ENCODE results near the gene DHRS4L2.
"Not testable (repeated sequence)": the region's sequence is repeated elsewhere in the genome, so short reads cannot be mapped to it uniquely, and the experiment has no call there.

Gene DHRS4L2

GRCh38 chr14:23957913-23958569 is 30.7 kb upstream of the DHRS4L2 start:
- not testable (repeated sequence) for H3K27me3 ChIP-seq (replicated peaks; ENCODE audit: insufficient read depth, low read length); H3K79me2 ChIP-seq (ENCODE audit: low read length); H3K4me2 ChIP-seq (ENCODE audit: low read depth, low read length); DNase-seq; H3K4me3 ChIP-seq (ENCODE audit: low read length); H4K20me1 ChIP-seq (ENCODE audit: insufficient read depth, low read length); H3F3A ChIP-seq (ENCODE audit: insufficient read depth, low read length); H3K9ac ChIP-seq (ENCODE audit: low read length); H3K36me3 ChIP-seq (replicated peaks; ENCODE audit: insufficient read depth, low read length); H3K9me2 ChIP-seq (replicated peaks; ENCODE audit: insufficient read depth, low read length); H3K27ac ChIP-seq (ENCODE audit: low read length); H3K4me1 ChIP-seq (ENCODE audit: low read length); H2AFZ ChIP-seq (ENCODE audit: low read length); H3K9me3 ChIP-seq (replicated peaks; ENCODE audit: insufficient read depth, low read length)

- H4K20me1 ChIP-seq (ENCODE audit: insufficient read depth, low read length); DNase-seq; H3K4me3 ChIP-seq (ENCODE audit: low read length); H3K9ac ChIP-seq (ENCODE audit: low read length); H3K36me3 ChIP-seq (replicated peaks; ENCODE audit: insufficient read depth, low read length); H3K79me2 ChIP-seq (ENCODE audit: low read length); H3K27me3 ChIP-seq (replicated peaks; ENCODE audit: insufficient read depth, low read length); H2AFZ ChIP-seq (ENCODE audit: low read length); H3K27ac ChIP-seq (ENCODE audit: low read length); H3K9me2 ChIP-seq (replicated peaks; ENCODE audit: insufficient read depth, low read length); H3F3A ChIP-seq (ENCODE audit: insufficient read depth, low read length); H3K9me3 ChIP-seq (replicated peaks; ENCODE audit: insufficient read depth, low read length); H3K4me1 ChIP-seq (ENCODE audit: low read length); H3K4me2 ChIP-seq (ENCODE audit: low read depth, low read length): not testable (repeated sequence)
Observed at GRCh38 chr14:23960899-23961298, 27.8 kb upstream of the DHRS4L2 start.

- not testable (repeated sequence) for H3K4me1 ChIP-seq (ENCODE audit: low read length); H3K4me3 ChIP-seq (ENCODE audit: low read length); DNase-seq; H3K9me2 ChIP-seq (replicated peaks; ENCODE audit: insufficient read depth, low read length); H3K4me2 ChIP-seq (ENCODE audit: low read depth, low read length); H3K27me3 ChIP-seq (replicated peaks; ENCODE audit: insufficient read depth, low read length); H3K27ac ChIP-seq (ENCODE audit: low read length); H3K36me3 ChIP-seq (replicated peaks; ENCODE audit: insufficient read depth, low read length); H3F3A ChIP-seq (ENCODE audit: insufficient read depth, low read length); H3K9me3 ChIP-seq (replicated peaks; ENCODE audit: insufficient read depth, low read length); H3K79me2 ChIP-seq (ENCODE audit: low read length); H4K20me1 ChIP-seq (ENCODE audit: insufficient read depth, low read length); H2AFZ ChIP-seq (ENCODE audit: low read length); H3K9ac ChIP-seq (ENCODE audit: low read length)
Observed at GRCh38 chr14:23961704-23962103, 27.0 kb upstream of the DHRS4L2 start.

- not testable (repeated sequence) for H3K4me2 ChIP-seq (ENCODE audit: low read depth, low read length); H3K9me3 ChIP-seq (replicated peaks; ENCODE audit: insufficient read depth, low read length); H3K36me3 ChIP-seq (replicated peaks; ENCODE audit: insufficient read depth, low read length); H2AFZ ChIP-seq (ENCODE audit: low read length); H3K27ac ChIP-seq (ENCODE audit: low read length); H3K9me2 ChIP-seq (replicated peaks; ENCODE audit: insufficient read depth, low read length); DNase-seq; H4K20me1 ChIP-seq (ENCODE audit: insufficient read depth, low read length); H3F3A ChIP-seq (ENCODE audit: insufficient read depth, low read length); H3K4me3 ChIP-seq (ENCODE audit: low read length); H3K4me1 ChIP-seq (ENCODE audit: low read length); H3K27me3 ChIP-seq (replicated peaks; ENCODE audit: insufficient read depth, low read length); H3K9ac ChIP-seq (ENCODE audit: low read length); H3K79me2 ChIP-seq (ENCODE audit: low read length)
Observed at GRCh38 chr14:23969130-23969480, 19.6 kb upstream of the DHRS4L2 start.

- H3K4me1 ChIP-seq (ENCODE audit: low read length); H3K27ac ChIP-seq (ENCODE audit: low read length); H3K36me3 ChIP-seq (replicated peaks; ENCODE audit: insufficient read depth, low read length); H4K20me1 ChIP-seq (ENCODE audit: insufficient read depth, low read length); H3K4me2 ChIP-seq (ENCODE audit: low read depth, low read length); H3K9me3 ChIP-seq (replicated peaks; ENCODE audit: insufficient read depth, low read length); H3K79me2 ChIP-seq (ENCODE audit: low read length); H3K9ac ChIP-seq (ENCODE audit: low read length); H2AFZ ChIP-seq (ENCODE audit: low read length); H3K27me3 ChIP-seq (replicated peaks; ENCODE audit: insufficient read depth, low read length); DNase-seq; H3K4me3 ChIP-seq (ENCODE audit: low read length); H3F3A ChIP-seq (ENCODE audit: insufficient read depth, low read length); H3K9me2 ChIP-seq (replicated peaks; ENCODE audit: insufficient read depth, low read length): not testable (repeated sequence)
Observed at GRCh38 chr14:23969481-23970282, 19.0 kb upstream of the DHRS4L2 start.

GRCh38 chr14:23970283-23970659 is 18.5 kb upstream of the DHRS4L2 start:
- not testable (repeated sequence) for H3K4me1 ChIP-seq (ENCODE audit: low read length); H3K36me3 ChIP-seq (replicated peaks; ENCODE audit: insufficient read depth, low read length); H3K79me2 ChIP-seq (ENCODE audit: low read length); H3K27me3 ChIP-seq (replicated peaks; ENCODE audit: insufficient read depth, low read length); H3F3A ChIP-seq (ENCODE audit: insufficient read depth, low read length); H3K4me2 ChIP-seq (ENCODE audit: low read depth, low read length); H3K9ac ChIP-seq (ENCODE audit: low read length); H3K9me3 ChIP-seq (replicated peaks; ENCODE audit: insufficient read depth, low read length); H2AFZ ChIP-seq (ENCODE audit: low read length); H4K20me1 ChIP-seq (ENCODE audit: insufficient read depth, low read length); DNase-seq; H3K27ac ChIP-seq (ENCODE audit: low read length); H3K9me2 ChIP-seq (replicated peaks; ENCODE audit: insufficient read depth, low read length); H3K4me3 ChIP-seq (ENCODE audit: low read length)

GRCh38 chr14:23973178-23973577 is 15.6 kb upstream of the DHRS4L2 start:
- not testable (repeated sequence) for H3K9ac ChIP-seq (ENCODE audit: low read length); H3K79me2 ChIP-seq (ENCODE audit: low read length); H3K27me3 ChIP-seq (replicated peaks; ENCODE audit: insufficient read depth, low read length); H3K4me1 ChIP-seq (ENCODE audit: low read length); H3K4me3 ChIP-seq (ENCODE audit: low read length); H3K27ac ChIP-seq (ENCODE audit: low read length); H4K20me1 ChIP-seq (ENCODE audit: insufficient read depth, low read length); H3K9me2 ChIP-seq (replicated peaks; ENCODE audit: insufficient read depth, low read length); H3K4me2 ChIP-seq (ENCODE audit: low read depth, low read length); H3K36me3 ChIP-seq (replicated peaks; ENCODE audit: insufficient read depth, low read length); H3K9me3 ChIP-seq (replicated peaks; ENCODE audit: insufficient read depth, low read length); DNase-seq; H3F3A ChIP-seq (ENCODE audit: insufficient read depth, low read length); H2AFZ ChIP-seq (ENCODE audit: low read length)

GRCh38 chr14:23974041-23974440 is 14.7 kb upstream of the DHRS4L2 start:
- not testable (repeated sequence) for H4K20me1 ChIP-seq (ENCODE audit: insufficient read depth, low read length); H3K9me3 ChIP-seq (replicated peaks; ENCODE audit: insufficient read depth, low read length); H3F3A ChIP-seq (ENCODE audit: insufficient read depth, low read length); H3K9ac ChIP-seq (ENCODE audit: low read length); H3K27ac ChIP-seq (ENCODE audit: low read length); H3K27me3 ChIP-seq (replicated peaks; ENCODE audit: insufficient read depth, low read length); H3K4me3 ChIP-seq (ENCODE audit: low read length); H3K79me2 ChIP-seq (ENCODE audit: low read length); H3K36me3 ChIP-seq (replicated peaks; ENCODE audit: insufficient read depth, low read length); H2AFZ ChIP-seq (ENCODE audit: low read length); H3K9me2 ChIP-seq (replicated peaks; ENCODE audit: insufficient read depth, low read length); H3K4me1 ChIP-seq (ENCODE audit: low read length); H3K4me2 ChIP-seq (ENCODE audit: low read depth, low read length); DNase-seq

Data from MM.1S (cell line).